Epithelial cell of proximal tubule (primary cell): ENCODE data around the gene ANKRD17. TPM values are rescaled to one million over a fixed set of nuclear protein-coding genes. Genes with fewer than 3 reads are reported as not detected.

Source experiments
- DNase-seq: peaks from one replicate; pipeline ENCODE4 v3.0.0-alpha.2; 2011; ENCODE audit warnings: low read depth
- H3K4me3 ChIP-seq: 2 replicates; pipeline ENCODE4 v1.5.1; 2011; ENCODE audit warnings: low read depth, mild to moderate bottlenecking, low read length
- CTCF ChIP-seq: conservative IDR thresholded peaks from 2 replicates; pipeline ENCODE4 v1.5.1; 2012; ENCODE audit warnings: low read depth, mild to moderate bottlenecking, low read length
- total RNA-seq: library from RNA; depleted of rRNA; stranded (reverse); fragments of >200 nt; gene quantifications from 2 replicates; pipeline ENCODE4 v1.2.3, GENCODE V29; 2015

Gene ANKRD17
- total RNA-seq, 1 donor from 2014 or later, result 25.4 TPM

GRCh38 chr4:73197220-73197619 is 61.4 kb downstream of the ANKRD17 start:
- no peak overlapping the region for H3K4me3 ChIP-seq
- TF ChIP-seq CTCF, result no peak

GRCh38 chr4:73194064-73194463 is 64.5 kb downstream of the ANKRD17 start:
- no peak overlapping the region for H3K4me3 ChIP-seq
- DNase-seq, result no peak
- TF ChIP-seq CTCF, result no peak

More at GRCh38 chr4:73197220-73197619, 61.4 kb downstream of the ANKRD17 start:
- no peak for DNase-seq

GRCh38 chr4:73193659-73194058 is 64.9 kb downstream of the ANKRD17 start:
- H3K4me3 ChIP-seq, result no peak overlapping the region
- DNase-seq, result no peak
- TF ChIP-seq CTCF, result no peak

GRCh38 chr4:73193155-73193554 is 65.4 kb downstream of the ANKRD17 start:
- H3K4me3 ChIP-seq, result no peak overlapping the region
- no peak for DNase-seq
- TF ChIP-seq CTCF, result no peak

- DNase-seq, result no peak
- TF ChIP-seq CTCF, result no peak
- no peak overlapping the region for H3K4me3 ChIP-seq
Observed at GRCh38 chr4:73189274-73189810, 69.3 kb downstream of the ANKRD17 start.

- TF ChIP-seq CTCF, result no peak
- no peak for DNase-seq
- H3K4me3 ChIP-seq, result no peak overlapping the region
Observed at GRCh38 chr4:73187325-73187724, 71.3 kb downstream of the ANKRD17 start.

- no peak for TF ChIP-seq CTCF
- no peak overlapping the region for H3K4me3 ChIP-seq
- no peak for DNase-seq
Observed at GRCh38 chr4:73185903-73186302, 72.7 kb downstream of the ANKRD17 start.
